Stimulated activated naive CD8-positive, alpha-beta T cell treated with anti-CD3 and anti-CD28 coated beads, Interleukin-15, Interleukin-2, amounts not matched to agents 100 ng/mL and 50 ng/mL, for 24 hours (primary cell): ENCODE results near the gene CSNK1D.
A peak's percentile ranks its signal among the peaks of the same experiment; 100 is the strongest.
"Not testable (repeated sequence)": the region's sequence is repeated elsewhere in the genome, so short reads cannot be mapped to it uniquely, and the experiment has no call there.

Experiments used
- H3K27ac Mint-ChIP-seq: one replicate; pipeline ENCODE4 v1.8.0; 2021; ENCODE audit warnings: mild to moderate bottlenecking, mixed read lengths
- H3K27me3 Mint-ChIP-seq: one replicate; pipeline ENCODE4 v1.8.0; 2021; ENCODE audit warnings: mixed read lengths
- H3K36me3 Mint-ChIP-seq: one replicate; pipeline ENCODE4 v1.8.0; 2021; ENCODE audit warnings: low read depth, mixed read lengths
- H3K4me1 Mint-ChIP-seq: one replicate; pipeline ENCODE4 v1.8.0; 2021; ENCODE audit warnings: low read depth, mixed read lengths
- H3K4me3 Mint-ChIP-seq: one replicate; pipeline ENCODE4 v1.8.0; 2021; ENCODE audit warnings: mild to moderate bottlenecking, mixed read lengths
- H3K9me3 Mint-ChIP-seq: one replicate; pipeline ENCODE4 v1.8.0; 2021; ENCODE audit warnings: mixed read lengths

CSNK1D gene

DNA sequence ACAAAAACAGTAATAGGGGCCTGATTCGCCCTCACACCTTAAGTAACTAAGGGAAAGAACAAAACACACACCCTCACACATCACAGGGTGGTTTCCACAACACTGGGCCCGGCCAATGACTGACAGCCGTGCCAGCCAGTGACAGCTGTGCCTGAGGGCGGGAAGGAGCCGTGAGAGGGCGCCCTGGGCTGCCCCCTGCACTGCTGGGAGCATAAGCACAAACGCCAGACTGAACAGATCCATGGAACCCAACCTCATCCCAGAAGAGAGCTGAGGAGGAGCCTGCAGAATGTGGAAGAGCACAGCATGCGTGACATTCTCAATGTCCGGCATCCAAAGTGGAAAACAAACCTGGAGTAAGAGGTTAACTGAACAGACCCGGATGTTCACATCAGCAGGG, 16.0 kb downstream of the CSNK1D start:
- Mint-ChIP-seq H3K36me3 (peaks cover 81% of the 10 kb centered on the region), H3K27me3 (no peaks in the 10 kb centered on the region), H3K4me1 (peaks cover 24% of the 10 kb centered on the region), H3K27ac (peak overlapping the region; percentile 77), H3K4me3 (no peak overlapping the region), H3K9me3 (no peaks in the 10 kb centered on the region)

DNA sequence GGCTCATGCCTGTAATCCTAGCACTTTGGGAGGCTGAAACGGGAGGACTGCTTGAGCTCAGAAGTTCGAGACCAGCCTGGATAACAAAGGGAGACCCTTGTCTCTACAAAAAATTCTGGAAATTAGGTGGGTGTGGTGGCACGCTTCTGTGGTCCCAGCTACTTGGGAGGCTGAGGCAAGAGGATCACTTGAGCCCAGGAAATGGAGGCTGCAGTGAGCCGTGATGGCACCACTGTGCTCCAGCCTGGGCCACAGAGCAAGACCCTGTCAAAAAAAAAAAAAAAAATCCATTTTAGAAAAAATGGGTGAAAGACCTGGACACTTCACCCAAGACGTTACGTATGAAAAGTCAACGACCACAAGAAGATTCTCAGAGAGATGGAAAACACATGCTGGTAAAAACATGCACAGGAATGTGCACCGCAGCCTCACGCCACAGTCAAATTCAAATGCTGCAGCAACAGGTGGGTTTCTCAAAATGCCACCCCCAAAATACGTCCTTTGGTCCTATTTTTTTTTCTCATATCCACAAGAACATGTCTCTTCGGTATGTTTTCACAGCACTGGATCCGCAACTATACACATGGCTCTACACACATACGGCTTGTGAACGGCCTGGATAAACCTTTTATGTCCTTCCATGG, 17.1 kb downstream of the CSNK1D start:
- Mint-ChIP-seq H3K4me3 (no peak overlapping the region), H3K4me1 (peaks cover 24% of the 10 kb centered on the region), H3K27me3 (no peaks in the 10 kb centered on the region), H3K9me3 (no peaks in the 10 kb centered on the region), H3K27ac (no peak overlapping the region), H3K36me3 (peaks cover 79% of the 10 kb centered on the region)

DNA sequence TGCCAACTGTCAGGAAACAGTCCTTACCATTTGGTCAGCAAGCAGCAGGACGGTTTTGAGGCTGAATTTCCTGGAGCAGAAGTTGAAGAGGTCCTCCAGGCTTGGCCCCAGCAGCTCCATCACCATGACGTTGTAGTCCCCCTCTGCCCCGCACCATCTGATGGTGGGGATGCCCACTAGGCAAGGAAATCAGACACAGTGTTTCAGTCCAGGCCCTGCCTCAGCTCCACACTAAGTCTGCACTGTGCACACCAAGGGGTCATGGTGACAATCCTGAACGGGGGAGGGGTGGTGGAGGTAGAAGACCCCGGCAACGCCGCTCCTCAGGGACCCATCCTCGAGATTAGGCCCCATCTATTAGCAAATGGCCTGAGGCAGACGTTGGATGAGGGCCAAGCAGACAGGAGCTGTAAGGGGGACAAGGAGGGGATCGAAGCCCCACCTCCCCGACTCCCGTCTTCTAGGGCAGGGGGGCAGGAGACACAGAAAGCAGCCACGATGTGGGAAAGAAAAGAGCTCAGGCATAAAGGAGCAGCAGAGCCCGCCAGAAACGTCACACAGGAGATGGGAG, 18.0 kb downstream of the CSNK1D start:
- H3K36me3 Mint-ChIP-seq = peaks cover 76% of the 10 kb centered on the region
- no peaks in the 10 kb centered on the region for H3K9me3 Mint-ChIP-seq
- peaks cover 27% of the 10 kb centered on the region for H3K4me1 Mint-ChIP-seq
- H3K4me3 Mint-ChIP-seq = no peak overlapping the region
- H3K27ac Mint-ChIP-seq = peak overlapping the region; percentile 76
- no peaks in the 10 kb centered on the region for H3K27me3 Mint-ChIP-seq

DNA sequence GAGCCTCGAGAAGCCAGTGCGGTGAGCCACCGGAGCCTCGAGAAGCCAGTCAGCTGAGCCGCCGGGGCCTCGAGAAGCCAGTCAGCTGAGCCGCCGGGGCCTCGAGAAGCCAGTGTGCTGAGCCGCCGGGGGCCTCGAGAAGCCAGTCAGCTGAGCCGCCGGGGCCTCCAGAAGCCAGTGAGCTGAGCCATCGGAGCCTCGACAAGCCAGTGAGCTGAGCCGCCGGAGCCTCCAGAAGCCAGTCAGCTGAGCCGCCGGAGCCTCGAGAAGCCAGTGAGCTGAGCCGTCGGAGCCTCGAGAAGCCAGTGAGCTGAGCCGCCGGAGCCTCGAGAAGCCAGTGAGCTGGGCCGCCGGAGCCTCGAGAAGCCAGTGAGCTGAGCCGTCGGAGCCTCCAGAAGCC, 18.8 kb downstream of the CSNK1D start:
- peaks cover 70% of the 10 kb centered on the region for H3K36me3 Mint-ChIP-seq
- not testable (repeated sequence) for H3K27ac Mint-ChIP-seq, H3K9me3 Mint-ChIP-seq, H3K4me3 Mint-ChIP-seq, H3K27me3 Mint-ChIP-seq
- peaks cover 23% of the 10 kb centered on the region for H3K4me1 Mint-ChIP-seq

DNA sequence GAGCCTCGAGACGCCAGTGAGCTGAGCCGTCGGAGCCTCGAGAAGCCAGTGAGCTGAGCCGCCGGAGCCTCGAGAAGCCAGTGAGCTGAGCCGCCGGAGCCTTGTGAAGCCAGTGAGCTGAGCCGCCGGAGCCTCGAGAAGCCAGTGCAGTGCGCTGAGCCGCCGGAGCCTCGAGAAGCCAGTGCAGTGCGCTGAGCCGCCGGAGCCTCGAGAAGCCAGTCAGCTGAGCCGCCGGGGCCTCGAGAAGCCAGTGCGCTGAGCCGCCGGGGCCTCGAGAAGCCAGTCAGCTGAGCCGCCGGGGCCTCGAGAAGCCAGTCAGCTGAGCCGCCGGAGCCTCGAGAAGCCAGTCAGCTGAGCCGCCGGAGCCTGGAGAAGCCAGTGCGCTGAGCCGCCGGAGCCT, 19.4 kb downstream of the CSNK1D start:
- not testable (repeated sequence) for H3K27me3 Mint-ChIP-seq, H3K4me3 Mint-ChIP-seq, H3K27ac Mint-ChIP-seq, H3K9me3 Mint-ChIP-seq
- peaks cover 67% of the 10 kb centered on the region for H3K36me3 Mint-ChIP-seq
- peaks cover 22% of the 10 kb centered on the region for H3K4me1 Mint-ChIP-seq

DNA sequence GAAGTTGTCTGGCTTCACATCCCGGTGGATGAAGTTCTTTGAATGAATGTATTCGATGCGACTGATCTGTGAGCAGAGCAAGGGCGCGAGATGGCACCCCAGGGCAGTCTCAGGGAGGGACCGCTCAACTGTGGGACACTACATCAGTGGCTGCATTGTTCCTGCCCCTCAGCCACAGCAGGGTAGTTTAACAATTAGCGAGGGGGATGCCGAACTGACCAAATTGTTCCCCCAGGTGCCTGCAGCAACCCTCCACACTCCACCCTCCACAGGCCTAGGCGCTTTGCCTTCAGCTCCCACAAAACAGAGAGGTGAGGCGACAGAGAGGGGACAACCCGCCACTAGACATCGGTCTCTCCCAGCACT, 20.3 kb downstream of the CSNK1D start:
- Mint-ChIP-seq H3K4me1 (peaks cover 16% of the 10 kb centered on the region), H3K27ac (no peak overlapping the region), H3K27me3 (no peaks in the 10 kb centered on the region), H3K9me3 (no peaks in the 10 kb centered on the region), H3K36me3 (peaks cover 67% of the 10 kb centered on the region), H3K4me3 (no peak overlapping the region)

DNA sequence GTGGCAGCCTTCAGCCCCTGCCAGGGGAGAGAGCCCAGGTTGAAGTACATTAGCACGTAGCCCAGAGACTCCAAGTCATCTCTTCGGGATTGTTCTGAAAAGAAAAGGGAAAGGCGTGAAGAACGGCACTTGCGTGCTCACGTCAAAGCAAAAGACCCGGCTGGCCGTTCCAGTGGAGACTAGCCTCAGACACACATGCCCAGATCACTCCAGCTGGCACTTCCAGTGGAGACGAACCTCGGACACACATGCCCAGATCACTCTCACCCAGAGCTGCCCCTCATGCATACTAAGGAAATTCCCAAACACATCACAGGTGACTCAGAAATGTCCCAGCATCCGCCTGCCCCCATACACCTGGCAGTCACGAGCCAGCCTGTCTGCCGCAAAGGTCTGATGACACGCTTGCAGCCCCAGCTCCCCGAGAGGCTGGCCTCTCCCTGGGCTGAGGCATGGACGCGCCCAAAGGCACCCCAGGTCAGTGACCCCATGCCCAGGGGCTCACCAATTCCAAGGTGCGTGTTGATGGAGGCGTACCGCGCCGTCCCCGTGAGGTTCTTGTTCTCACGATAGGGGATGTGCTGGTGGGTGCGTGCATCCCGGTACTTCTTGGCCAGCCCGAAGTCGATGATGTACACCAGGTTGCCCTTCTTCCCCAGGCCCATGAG, 20.9 kb downstream of the CSNK1D start:
- H3K27ac Mint-ChIP-seq = no peak overlapping the region
- peaks cover 70% of the 10 kb centered on the region for H3K36me3 Mint-ChIP-seq
- no peaks in the 10 kb centered on the region for H3K27me3 Mint-ChIP-seq
- no peak overlapping the region for H3K4me3 Mint-ChIP-seq
- peaks cover 18% of the 10 kb centered on the region for H3K4me1 Mint-ChIP-seq
- no peaks in the 10 kb centered on the region for H3K9me3 Mint-ChIP-seq

DNA sequence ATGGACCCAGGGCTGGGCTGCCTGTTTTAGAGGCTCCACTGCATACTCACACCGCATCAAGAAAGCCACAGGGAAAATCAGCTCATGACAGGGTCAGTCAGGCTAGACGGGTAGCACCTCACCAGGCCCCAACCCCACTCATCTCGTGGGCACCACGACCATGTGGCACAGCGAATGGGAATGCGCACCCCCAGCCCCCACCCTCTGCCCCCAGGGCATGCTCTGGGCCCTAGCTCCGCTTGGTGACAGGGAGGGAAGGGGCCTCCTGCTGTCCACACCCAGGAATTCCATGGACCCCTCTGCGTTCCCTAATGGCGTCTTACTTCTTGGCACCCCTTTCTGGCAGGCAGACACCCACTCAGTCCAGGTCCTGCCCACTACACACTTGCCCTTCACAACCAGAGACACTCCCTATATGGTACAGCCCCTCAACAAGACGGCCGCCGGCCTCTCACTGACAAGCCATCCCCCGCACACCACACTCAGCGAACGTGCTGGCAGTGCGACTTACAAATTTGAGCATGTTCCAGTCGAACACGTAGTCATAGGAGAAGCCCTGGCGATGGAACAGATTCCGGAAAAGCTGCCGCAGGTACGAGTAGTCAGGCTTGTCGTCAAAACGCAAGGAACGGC, 22.5 kb downstream of the CSNK1D start:
- peaks cover 63% of the 10 kb centered on the region for H3K36me3 Mint-ChIP-seq
- H3K9me3 Mint-ChIP-seq = no peaks in the 10 kb centered on the region
- no peak overlapping the region for H3K4me3 Mint-ChIP-seq
- H3K27me3 Mint-ChIP-seq = no peaks in the 10 kb centered on the region
- H3K27ac Mint-ChIP-seq = peak overlapping the region; percentile 83
- peaks cover 8% of the 10 kb centered on the region for H3K4me1 Mint-ChIP-seq

DNA sequence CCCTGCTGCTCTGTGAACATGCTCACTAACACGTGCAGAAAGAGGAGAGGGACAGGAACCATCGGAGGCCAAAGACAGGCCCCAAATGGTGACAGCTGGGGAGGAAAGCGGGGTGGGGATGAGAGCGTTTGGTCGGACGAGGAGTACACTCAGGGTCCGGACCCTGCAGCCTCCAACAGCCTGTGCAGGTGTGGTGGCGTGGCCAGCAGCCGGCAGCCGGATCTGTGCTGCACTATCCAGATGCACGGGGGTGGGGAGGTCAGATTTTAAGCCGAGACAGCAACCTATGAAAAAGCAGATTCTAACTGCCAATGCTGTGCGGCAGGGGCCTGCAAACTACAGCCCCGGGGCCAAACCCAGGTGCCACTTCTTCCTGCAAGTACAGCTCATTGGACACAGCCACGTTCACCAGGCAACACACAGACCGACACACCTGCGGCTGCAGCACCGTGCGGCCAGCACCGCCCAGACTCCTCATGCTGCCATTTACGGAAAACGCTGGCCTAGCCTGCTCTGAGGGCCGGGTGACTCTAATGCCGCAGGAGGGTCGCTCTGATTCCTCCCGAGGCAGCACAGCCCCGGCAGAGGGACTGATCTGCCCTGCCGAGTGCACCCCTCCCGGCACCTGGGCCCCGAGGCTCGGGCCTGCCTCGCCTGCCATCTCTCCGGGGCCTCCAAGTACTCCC, 23.5 kb downstream of the CSNK1D start:
- no peaks in the 10 kb centered on the region for H3K9me3 Mint-ChIP-seq
- no peaks in the 10 kb centered on the region for H3K27me3 Mint-ChIP-seq
- peaks cover 61% of the 10 kb centered on the region for H3K36me3 Mint-ChIP-seq

DNA sequence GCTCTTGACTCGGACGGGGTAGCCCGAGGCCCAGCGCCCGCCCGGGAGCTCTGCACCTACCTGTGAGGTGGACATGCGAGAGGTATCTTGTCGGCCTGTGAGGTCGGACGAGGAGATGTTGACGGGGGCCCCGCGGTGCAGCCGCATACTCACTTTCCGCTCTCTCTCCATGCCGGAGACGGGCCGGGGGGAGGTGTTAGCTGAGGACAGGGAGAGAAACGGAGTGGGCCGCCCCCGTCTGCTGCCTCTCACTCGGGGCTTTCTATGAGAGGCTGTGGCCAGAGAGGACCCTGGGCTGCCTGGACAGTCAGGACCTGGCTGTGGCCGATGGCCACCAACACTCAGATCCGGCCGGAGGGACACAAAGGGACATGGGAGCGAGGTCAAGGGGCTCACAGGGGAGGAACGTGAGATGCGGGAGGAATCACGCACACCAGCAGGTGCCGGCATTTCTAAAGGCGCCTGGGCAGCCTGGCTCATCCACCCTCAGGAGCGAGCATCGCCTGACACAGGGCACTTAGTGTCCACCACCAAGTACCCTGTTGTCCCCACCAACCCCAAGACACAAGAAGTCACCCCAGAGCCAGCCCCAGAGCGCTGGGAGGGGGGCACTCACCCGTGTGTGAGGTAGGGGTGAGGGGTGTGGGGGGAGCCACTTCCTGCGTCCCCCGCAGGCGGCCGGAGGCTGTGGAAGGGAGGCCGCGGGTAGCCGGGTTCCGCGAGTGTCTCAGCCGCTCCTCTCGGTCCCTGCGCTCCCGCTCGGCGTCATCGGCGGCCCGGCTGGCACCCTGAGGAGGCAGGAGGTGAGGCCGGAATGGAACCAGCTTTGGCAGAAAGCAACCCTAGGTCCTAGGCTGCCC, 24.5 kb downstream of the CSNK1D start:
- Mint-ChIP-seq H3K9me3 (no peaks in the 10 kb centered on the region), H3K4me3 (no peak overlapping the region), H3K4me1 (peaks cover 10% of the 10 kb centered on the region), H3K36me3 (peaks cover 71% of the 10 kb centered on the region), H3K27me3 (no peaks in the 10 kb centered on the region), H3K27ac (no peak overlapping the region)

More for the DNA sequence above, 23.5 kb downstream of the CSNK1D start:
- Mint-ChIP-seq H3K4me1 (peaks cover 8% of the 10 kb centered on the region), H3K4me3 (no peak overlapping the region), H3K27ac (no peak overlapping the region)

DNA sequence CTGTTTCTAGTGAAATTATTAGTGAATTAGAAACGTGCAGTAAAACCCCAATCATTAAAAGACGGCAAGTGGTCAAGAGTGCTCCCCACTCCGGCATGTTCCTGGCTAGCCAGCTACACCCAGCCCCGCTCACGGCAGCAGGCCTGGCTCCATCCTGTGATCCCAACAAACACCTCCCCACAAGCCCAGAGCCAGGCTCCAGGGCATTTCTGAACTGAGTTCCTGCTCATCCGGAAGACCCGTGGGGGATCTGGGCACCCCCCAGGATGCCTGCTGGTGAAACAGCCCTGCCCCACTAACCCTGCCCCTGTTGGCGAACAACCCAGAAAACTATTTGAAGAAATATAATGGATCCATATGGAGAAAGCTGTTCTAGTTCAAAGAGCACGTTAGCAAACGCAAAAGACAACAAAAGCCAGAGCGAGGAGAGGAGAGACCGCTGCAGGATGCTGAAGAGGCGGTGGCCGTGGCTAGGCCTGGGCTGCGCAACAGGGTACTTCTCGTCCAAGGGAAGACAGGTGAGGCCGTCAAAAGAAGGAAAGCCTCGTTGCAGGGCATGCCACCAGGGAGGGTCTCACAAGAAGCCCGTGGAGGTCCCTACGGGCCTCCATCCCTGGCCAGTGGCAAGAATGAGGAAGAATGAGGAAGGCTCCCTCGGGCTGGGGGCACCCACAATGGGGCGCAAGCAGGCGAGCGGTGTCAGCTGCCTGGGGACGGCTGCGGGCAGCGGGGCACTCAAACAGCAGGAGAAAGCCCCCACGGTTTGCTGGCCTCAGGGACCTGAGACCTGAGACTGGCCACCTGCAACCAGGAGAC, 25.4 kb downstream of the CSNK1D start:
- peaks cover 13% of the 10 kb centered on the region for H3K4me1 Mint-ChIP-seq
- no peak overlapping the region for H3K4me3 Mint-ChIP-seq
- no peaks in the 10 kb centered on the region for H3K9me3 Mint-ChIP-seq
- peak overlapping the region; percentile 55 for H3K27ac Mint-ChIP-seq
- no peaks in the 10 kb centered on the region for H3K27me3 Mint-ChIP-seq
- H3K36me3 Mint-ChIP-seq = peaks cover 74% of the 10 kb centered on the region

DNA sequence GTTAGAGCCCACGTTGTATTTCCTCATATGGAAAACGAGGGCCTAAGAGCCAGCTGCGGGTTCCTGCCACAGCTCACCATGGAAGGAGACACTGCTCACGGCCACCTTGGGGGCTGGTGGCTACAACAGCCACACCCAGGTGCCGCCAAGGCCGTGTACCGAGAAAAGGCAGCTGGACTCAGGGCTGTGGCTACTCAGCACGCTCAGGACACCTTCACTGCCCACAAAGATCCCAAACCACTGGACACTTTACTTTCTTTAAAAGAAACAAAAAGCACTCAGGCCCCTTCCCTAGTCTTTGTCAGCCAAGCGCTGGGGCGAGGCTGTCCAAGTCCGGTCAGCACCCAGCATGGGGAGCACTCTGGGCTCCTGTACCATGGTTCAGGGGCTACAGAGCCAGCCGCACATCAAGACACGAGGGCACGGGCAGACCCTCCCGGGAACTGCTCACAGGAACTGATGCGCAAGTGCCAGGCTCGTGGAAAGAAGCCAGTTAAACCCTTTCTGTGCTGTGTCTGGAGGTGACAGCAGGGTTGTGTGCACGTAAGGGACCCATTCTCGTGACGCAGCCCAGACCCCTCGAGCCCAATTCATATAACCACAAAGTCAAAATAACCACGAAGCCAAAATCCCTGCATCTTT, 26.2 kb downstream of the CSNK1D start:
- Mint-ChIP-seq H3K4me3 (no peak overlapping the region), H3K36me3 (peaks cover 72% of the 10 kb centered on the region), H3K27me3 (no peaks in the 10 kb centered on the region), H3K27ac (peak overlapping the region; percentile 55), H3K4me1 (peaks cover 17% of the 10 kb centered on the region), H3K9me3 (no peaks in the 10 kb centered on the region)

DNA sequence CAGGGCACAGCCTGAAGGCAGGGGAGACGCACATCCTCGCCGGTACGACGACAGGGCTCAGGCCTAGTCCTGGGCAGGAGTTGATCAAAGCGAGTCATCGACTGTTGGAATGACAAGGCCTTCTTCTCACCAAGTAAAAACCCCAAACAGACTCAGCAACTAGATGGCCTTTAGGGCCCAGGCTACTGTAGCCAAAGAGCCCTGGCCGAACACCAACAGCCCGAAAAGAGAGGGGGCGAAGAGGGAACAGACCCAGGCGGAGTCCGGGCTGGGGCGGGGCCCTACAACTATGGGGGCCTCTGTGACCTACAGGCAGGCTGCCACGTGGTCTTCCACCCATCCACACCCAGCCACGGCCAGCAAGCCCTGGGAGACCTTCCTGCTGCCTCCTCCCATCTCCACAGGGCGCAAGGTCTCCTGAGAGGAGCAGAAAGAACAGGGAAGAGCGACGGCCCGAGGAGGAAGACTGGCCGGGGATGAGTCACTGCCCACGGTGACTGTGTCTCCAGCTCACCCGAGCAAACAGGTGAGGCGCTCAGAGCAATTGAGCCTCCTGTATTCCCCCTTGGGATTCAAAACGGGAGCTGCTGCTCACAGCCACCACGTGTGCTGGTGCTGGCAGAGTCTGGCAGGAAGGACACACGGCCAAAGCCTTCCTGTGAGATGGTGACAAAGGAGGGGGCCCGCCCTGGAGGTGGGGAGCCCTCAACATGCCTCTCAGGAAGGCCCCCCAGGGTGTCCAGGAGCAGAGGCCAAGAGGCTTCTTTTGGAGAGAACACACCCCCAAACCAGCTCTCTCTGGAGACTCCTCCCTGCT, 26.9 kb downstream of the CSNK1D start:
- H3K27ac Mint-ChIP-seq = peak overlapping the region; percentile 61
- H3K4me3 Mint-ChIP-seq = no peak overlapping the region
- no peaks in the 10 kb centered on the region for H3K27me3 Mint-ChIP-seq
- peaks cover 25% of the 10 kb centered on the region for H3K4me1 Mint-ChIP-seq
- no peaks in the 10 kb centered on the region for H3K9me3 Mint-ChIP-seq
- peaks cover 67% of the 10 kb centered on the region for H3K36me3 Mint-ChIP-seq
